Transverse colon (tissue), 4 donors: ENCODE measurements around the gene KAZN. TPM values are rescaled to one million over a fixed set of nuclear protein-coding genes. Genes with fewer than 3 reads are reported as not detected.

Experiments
- DNase-seq: peaks from one replicate; pipeline ENCODE4 v3.0.0-alpha.2; 2019
- H3K27ac ChIP-seq, 4 donors: fragments of 200-600 bp; sonication (generic); 2 replicates each; pipeline ENCODE4 v1.5.1; 2016 to 2018; ENCODE audit warnings: inconsistent platforms in 4 of 4
- H3K27me3 ChIP-seq: fragments of 200-600 bp; sonication (generic); 2 replicates; pipeline ENCODE4 v1.5.1; 2017; ENCODE audit warnings: inconsistent platforms
- H3K36me3 ChIP-seq, 4 donors: fragments of 200-600 bp; sonication (generic); 2 replicates each; pipeline ENCODE4 v1.5.1; 2017 to 2019; ENCODE audit warnings: inconsistent platforms in 4 of 4
- H3K4me1 ChIP-seq, 4 donors: fragments of 200-600 bp; sonication (generic); 2 replicates each; pipeline ENCODE4 v1.5.1; 2017 to 2020; ENCODE audit warnings: inconsistent platforms in 4 of 4
- H3K4me3 ChIP-seq, 4 donors: fragments of 200-600 bp; sonication (generic); 1 replicate in 1 of 4; 2 replicates in 3 of 4; pipeline versions ENCODE4 v1.5.1 to v1.6.1; 2017 to 2019; ENCODE audit warnings: inconsistent platforms in 4 of 4
- H3K9me3 ChIP-seq, 2 donors: fragments of 200-600 bp; sonication (generic); 2 replicates each; pipeline ENCODE4 v1.5.1; 2017 to 2019; ENCODE audit warnings: inconsistent platforms in 2 of 2
- CTCF ChIP-seq, 5 experiments: fragments of 200-600 bp in 3 of 5; fragments of 450-650 bp in 2 of 5; sonication (generic) in 3 of 5; IDR thresholded peaks; 1 replicate in 2 of 5; 2 replicates in 3 of 5; pipeline ENCODE4 v1.5.1; 2016 to 2017; ENCODE audit warnings: antibody characterized with exemption in 5 of 5, inconsistent platforms in 3 of 5, mild to moderate bottlenecking in 2 of 5, moderate library complexity in 1 of 5
- EP300 ChIP-seq: sonication (generic); formaldehyde crosslinking; IDR thresholded peaks from one replicate; pipeline ENCODE4 v1.6.1; 2017; ENCODE audit warnings: antibody characterized with exemption, low read depth
- POLR2A ChIP-seq: fragments of 450-650 bp; IDR thresholded peaks from one replicate; pipeline ENCODE4 v1.6.1; 2016; ENCODE audit warnings: antibody characterized with exemption, mild to moderate bottlenecking, moderate library complexity
- POLR2AphosphoS5 ChIP-seq, 3 donors: sonication (generic); formaldehyde crosslinking; IDR thresholded peaks; one replicate each; pipeline ENCODE4 v1.6.1; 2016; ENCODE audit warnings: antibody characterized with exemption in 3 of 3
- WGBS, 2 donors: methylation state at CpG; one replicate each; pipeline ENCODE4 v1.1.5; 2018; ENCODE audit warnings: low coverage in 1 of 2; 5-methylcytosine and 5-hydroxymethylcytosine counted together
- in situ Hi-C, 4 donors: fragments of 200-750 bp; cut with MboI; loops; one replicate each; pipeline versions ENCODE4 v1.15.0 to v1.15.1; 2017; ENCODE audit warnings: low sequenced_read_pairs in 3 of 4, low pct_ligation_motif_present in 1 of 4, low pct_unique_long_range_greater_than_20kb in 1 of 4
- intact Hi-C: fragments of 100-400 bp; cut with DNase I; formaldehyde crosslinking; loops from one replicate; pipeline ENCODE4 v1.15.1; 2023; ENCODE audit warnings: low total_unique reads
- total RNA-seq, 4 donors: library from RNA; depleted of rRNA; stranded (reverse); fragments of >200 nt; gene quantifications; one replicate each; pipeline ENCODE4 v1.1.0, GENCODE V29; 2016

KAZN gene
- total RNA-seq, 4 donors from 2014 or later = 12.0 to 17.1 (median 16.2) TPM

DNA sequence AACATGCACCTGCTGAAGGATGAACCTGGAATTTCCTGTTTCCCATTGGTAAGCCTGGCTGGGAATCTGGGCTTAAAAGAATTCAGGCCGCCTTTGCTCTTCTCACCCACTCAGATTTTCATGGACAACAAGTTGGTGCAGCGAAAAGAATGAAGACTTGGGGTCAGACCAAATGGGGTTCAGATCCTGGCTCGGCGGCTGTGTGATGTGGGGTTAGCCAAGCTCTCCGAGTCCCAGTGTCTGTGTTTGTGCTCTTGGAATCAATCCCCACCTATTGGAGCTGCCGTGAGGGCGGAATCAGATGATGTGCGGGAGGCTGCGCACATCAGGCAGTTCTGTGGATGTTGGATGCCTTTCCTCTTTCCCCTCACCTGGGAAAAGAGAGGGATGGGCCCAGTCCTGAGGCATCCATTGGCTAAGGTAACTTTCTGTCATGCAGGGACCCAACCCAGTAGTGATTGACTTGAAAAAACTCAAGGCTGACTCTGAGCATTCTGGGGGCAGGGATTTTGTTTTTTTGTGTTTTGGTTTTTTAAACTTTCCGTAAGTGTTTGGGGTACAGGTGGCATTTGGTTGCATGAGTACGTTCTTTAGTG is 228.3 kb downstream of the KAZN start:
- Histone ChIP-seq H3K27ac (no peak overlapping the region), H3K4me1 (no peaks in the 10 kb centered on the region), H3K27me3 (no peaks in the 10 kb centered on the region), H3K36me3 (no peaks in the 10 kb centered on the region), H3K9me3 (no peaks in the 10 kb centered on the region), H3K4me3 (no peak overlapping the region)
- no peak for DNase-seq
- TF ChIP-seq POLR2AphosphoS5 (IDR thresholded peaks at IDR 0.05) (no peak), EP300 (no peak), CTCF (IDR thresholded peaks at IDR 0.05) (no peak), POLR2A (no peak)
- in situ Hi-C loops (no loop called here), intact Hi-C loops (no loop called here)
- 90 to 93% methylated on average over 9 to 11 of the region's 11 CpGs for WGBS, 2 donors

GRCh38 chr1:14827870-14828269 is 229.4 kb downstream of the KAZN start:
- no peaks in the 10 kb centered on the region for H3K27me3 ChIP-seq

GRCh38 chr1:14828665-14829064 is 230.2 kb downstream of the KAZN start:
- 40 to 83% methylated on average over 3 to 4 of the region's 4 CpGs for WGBS, 2 donors
- TF ChIP-seq POLR2A (no peak), EP300 (no peak)
- H3K9me3 ChIP-seq = no peaks in the 10 kb centered on the region
- H3K4me1 ChIP-seq = no peaks in the 10 kb centered on the region
- no peaks in the 10 kb centered on the region for H3K27me3 ChIP-seq
- intact Hi-C loops = no loop called here
- no peak overlapping the region for H3K27ac ChIP-seq
- in situ Hi-C loops = no loop called here
- no peak overlapping the region for H3K4me3 ChIP-seq
- no peaks in the 10 kb centered on the region for H3K36me3 ChIP-seq
- no peak for DNase-seq

More at GRCh38 chr1:14827870-14828269, 229.4 kb downstream of the KAZN start:
- intact Hi-C loops (no loop called here), in situ Hi-C loops (no loop called here)
- Histone ChIP-seq H3K27ac (no peak overlapping the region), H3K36me3 (no peaks in the 10 kb centered on the region), H3K9me3 (no peaks in the 10 kb centered on the region), H3K4me1 (no peaks in the 10 kb centered on the region), H3K4me3 (no peak overlapping the region)
- WGBS, 2 donors = 75 to 87% methylated on average over 4 of the region's 4 CpGs
- TF ChIP-seq POLR2AphosphoS5 (IDR thresholded peaks at IDR 0.05) (no peak), EP300 (no peak), CTCF (IDR thresholded peaks at IDR 0.05) (no peak), POLR2A (no peak)
- no peak for DNase-seq

DNA sequence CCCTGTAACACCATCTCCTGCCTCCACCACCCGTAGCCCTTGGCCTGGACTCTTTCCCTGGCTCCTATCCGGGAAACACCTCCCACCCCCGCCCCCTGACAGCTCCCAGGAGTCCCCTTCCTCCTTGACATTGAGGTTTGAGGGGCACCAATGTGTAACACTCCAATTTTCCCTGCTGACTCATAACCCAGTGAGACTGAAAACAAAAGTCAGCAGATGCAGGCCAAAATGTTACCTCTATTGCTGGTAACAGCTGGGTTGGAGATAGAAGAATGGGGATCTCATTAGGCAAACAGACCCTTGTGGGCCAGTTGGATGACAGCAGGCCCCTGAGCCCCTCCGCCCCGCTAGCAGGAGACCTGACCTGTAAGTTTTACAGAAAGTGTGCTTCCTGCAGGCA is 237.2 kb downstream of the KAZN start:
- Histone ChIP-seq H3K27me3 (no peaks in the 10 kb centered on the region), H3K4me3 (no peak overlapping the region), H3K9me3 (no peaks in the 10 kb centered on the region), H3K36me3 (no peaks in the 10 kb centered on the region), H3K27ac (no peak overlapping the region), H3K4me1 (no peaks in the 10 kb centered on the region)
- WGBS, 2 donors = 70% methylated on average over 5 of the region's 5 CpGs; no CpG with 5 or more reads in 1 of the 2 donors
- DNase-seq = no peak
- TF ChIP-seq POLR2AphosphoS5 (IDR thresholded peaks at IDR 0.05) = no peak
- TF ChIP-seq CTCF (IDR thresholded peaks at IDR 0.05) = no peak
- no peak for TF ChIP-seq EP300
- intact Hi-C loops (no loop called here), in situ Hi-C loops (no loop called here)
